Testis (tissue), 2 donors: ENCODE results near the gene MTARC2.

ENCODE experiments used
- POLR2A ChIP-seq: fragments of 450-650 bp; IDR thresholded peaks from one replicate; pipeline ENCODE4 v1.6.1; 2017; ENCODE audit warnings: antibody characterized with exemption, mild to moderate bottlenecking, moderate library complexity
- TF ChIP-seq, protein P1 (sequence below), 3 experiments: fragments of 450-650 bp in 2 of 3; fragments of 200-600 bp in 1 of 3; sonication (generic) in 1 of 3; IDR thresholded peaks; one replicate each; pipeline ENCODE4 v1.5.1; 2016 to 2019; ENCODE audit warnings: antibody characterized with exemption in 3 of 3, mild to moderate bottlenecking in 2 of 3, moderate library complexity in 1 of 3

DNA sequence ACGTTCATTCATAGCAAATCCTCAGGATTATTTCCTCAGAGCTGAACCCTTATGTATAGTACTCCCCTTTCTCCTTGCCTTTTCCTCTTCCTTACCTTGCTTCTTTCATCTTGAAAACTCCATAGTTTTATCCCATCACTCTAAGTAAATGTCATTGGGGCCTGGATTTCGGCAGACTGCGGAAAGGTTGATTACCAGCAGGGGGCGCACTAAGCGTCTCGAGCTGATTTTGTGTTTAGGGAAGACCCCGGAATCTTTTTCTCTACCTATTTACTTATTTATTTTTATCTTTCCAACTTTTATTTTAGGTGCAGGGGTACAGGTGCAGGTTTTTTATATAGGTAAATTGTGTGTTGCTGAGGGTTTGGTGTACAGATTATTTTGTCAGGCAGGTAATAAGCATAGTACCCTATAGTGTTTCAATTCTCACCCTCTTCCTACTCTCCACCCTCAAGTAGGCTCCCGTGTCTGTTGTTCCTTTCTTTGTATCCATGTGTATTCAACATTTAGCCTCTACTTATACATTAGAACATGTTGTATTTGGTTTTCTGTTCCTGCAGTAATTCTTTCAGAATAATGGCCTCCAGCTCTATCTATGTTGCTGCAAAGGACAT lies 27.2 kb downstream of the MTARC2 start:
- TF ChIP-seq, protein P1, sequence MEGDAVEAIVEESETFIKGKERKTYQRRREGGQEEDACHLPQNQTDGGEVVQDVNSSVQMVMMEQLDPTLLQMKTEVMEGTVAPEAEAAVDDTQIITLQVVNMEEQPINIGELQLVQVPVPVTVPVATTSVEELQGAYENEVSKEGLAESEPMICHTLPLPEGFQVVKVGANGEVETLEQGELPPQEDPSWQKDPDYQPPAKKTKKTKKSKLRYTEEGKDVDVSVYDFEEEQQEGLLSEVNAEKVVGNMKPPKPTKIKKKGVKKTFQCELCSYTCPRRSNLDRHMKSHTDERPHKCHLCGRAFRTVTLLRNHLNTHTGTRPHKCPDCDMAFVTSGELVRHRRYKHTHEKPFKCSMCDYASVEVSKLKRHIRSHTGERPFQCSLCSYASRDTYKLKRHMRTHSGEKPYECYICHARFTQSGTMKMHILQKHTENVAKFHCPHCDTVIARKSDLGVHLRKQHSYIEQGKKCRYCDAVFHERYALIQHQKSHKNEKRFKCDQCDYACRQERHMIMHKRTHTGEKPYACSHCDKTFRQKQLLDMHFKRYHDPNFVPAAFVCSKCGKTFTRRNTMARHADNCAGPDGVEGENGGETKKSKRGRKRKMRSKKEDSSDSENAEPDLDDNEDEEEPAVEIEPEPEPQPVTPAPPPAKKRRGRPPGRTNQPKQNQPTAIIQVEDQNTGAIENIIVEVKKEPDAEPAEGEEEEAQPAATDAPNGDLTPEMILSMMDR (IDR thresholded peaks at IDR 0.05), result peak; percentile 59 to 89 (median 67)
- no peak for TF ChIP-seq POLR2A
